Measurements from ENCODE around the gene NPBWR2.

The NPBWR2 gene

GRCh38 chr20:64154590-64155257 lies 47.4 kb upstream of the NPBWR2 start:
- Histone ChIP-seq H3K36me3 (ENCODE audit: insufficient read depth) (no peaks in the 10 kb centered on the region), H3K27ac (no peak overlapping the region), H3K4me3 (IDR thresholded peaks at IDR 0.05; ENCODE audit: insufficient read depth, low read depth, low read length) (no peak overlapping the region), H3K79me2 (ENCODE audit: insufficient read depth, low read depth) (no peaks in the 10 kb centered on the region), H4K20me1 (ENCODE audit: insufficient read depth) (no peaks in the 10 kb centered on the region), H3K27me3 (ENCODE audit: insufficient read depth, low read depth) (peaks cover 71% of the 10 kb centered on the region), H3K4me2 (no peak overlapping the region), H3K4me1 (ENCODE audit: low read depth, poor library complexity, severe bottlenecking) (no peaks in the 10 kb centered on the region), H3K9ac (no peak overlapping the region), H2AFZ (ENCODE audit: low read depth) (no peak overlapping the region)
- TF ChIP-seq, protein P1, sequence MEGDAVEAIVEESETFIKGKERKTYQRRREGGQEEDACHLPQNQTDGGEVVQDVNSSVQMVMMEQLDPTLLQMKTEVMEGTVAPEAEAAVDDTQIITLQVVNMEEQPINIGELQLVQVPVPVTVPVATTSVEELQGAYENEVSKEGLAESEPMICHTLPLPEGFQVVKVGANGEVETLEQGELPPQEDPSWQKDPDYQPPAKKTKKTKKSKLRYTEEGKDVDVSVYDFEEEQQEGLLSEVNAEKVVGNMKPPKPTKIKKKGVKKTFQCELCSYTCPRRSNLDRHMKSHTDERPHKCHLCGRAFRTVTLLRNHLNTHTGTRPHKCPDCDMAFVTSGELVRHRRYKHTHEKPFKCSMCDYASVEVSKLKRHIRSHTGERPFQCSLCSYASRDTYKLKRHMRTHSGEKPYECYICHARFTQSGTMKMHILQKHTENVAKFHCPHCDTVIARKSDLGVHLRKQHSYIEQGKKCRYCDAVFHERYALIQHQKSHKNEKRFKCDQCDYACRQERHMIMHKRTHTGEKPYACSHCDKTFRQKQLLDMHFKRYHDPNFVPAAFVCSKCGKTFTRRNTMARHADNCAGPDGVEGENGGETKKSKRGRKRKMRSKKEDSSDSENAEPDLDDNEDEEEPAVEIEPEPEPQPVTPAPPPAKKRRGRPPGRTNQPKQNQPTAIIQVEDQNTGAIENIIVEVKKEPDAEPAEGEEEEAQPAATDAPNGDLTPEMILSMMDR (conservative IDR thresholded peaks at IDR 0.05; ENCODE audit: low read depth, low read length), result no peak

- no peak overlapping the region for H3K27ac ChIP-seq
- H3K4me3 ChIP-seq (IDR thresholded peaks at IDR 0.05; ENCODE audit: insufficient read depth, low read depth, low read length), result no peak overlapping the region
- no peak overlapping the region for H2AFZ ChIP-seq (ENCODE audit: low read depth)
- no peak overlapping the region for H3K4me2 ChIP-seq
- H3K36me3 ChIP-seq (ENCODE audit: insufficient read depth), result no peaks in the 10 kb centered on the region
- no peak overlapping the region for H3K9ac ChIP-seq
- TF ChIP-seq, protein P1 (conservative IDR thresholded peaks at IDR 0.05; ENCODE audit: low read depth, low read length), result no peak
- no peaks in the 10 kb centered on the region for H4K20me1 ChIP-seq (ENCODE audit: insufficient read depth)
- H3K27me3 ChIP-seq (ENCODE audit: insufficient read depth, low read depth), result peaks cover 71% of the 10 kb centered on the region
- H3K4me1 ChIP-seq (ENCODE audit: low read depth, poor library complexity, severe bottlenecking), result no peaks in the 10 kb centered on the region
- H3K79me2 ChIP-seq (ENCODE audit: insufficient read depth, low read depth), result no peaks in the 10 kb centered on the region
Observed at GRCh38 chr20:64153861-64154589, 46.7 kb upstream of the NPBWR2 start.

DNA sequence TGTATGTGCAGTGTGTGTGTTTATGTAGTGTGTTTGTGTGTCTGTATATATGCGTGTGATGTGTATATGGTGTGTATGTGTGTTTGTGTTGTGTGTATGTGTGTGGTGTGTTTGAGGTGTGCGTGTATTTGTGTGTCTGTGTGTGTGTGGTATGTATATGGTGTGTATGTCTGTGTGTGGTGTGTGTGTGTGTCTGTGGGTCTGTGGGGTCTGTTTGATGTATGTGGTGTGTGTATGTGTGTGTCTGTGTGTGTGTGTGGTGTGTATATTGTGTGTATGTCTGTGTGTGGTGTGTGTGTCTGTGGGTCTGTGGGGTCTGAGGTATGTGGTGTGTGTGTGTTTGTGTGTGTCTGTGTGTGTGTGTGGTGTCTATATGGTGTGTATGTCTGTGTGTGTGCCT lies 46.0 kb upstream of the NPBWR2 start:
- Histone ChIP-seq H4K20me1 (ENCODE audit: insufficient read depth) (no peaks in the 10 kb centered on the region), H3K27me3 (ENCODE audit: insufficient read depth, low read depth) (peaks cover 75% of the 10 kb centered on the region), H3K4me1 (ENCODE audit: low read depth, poor library complexity, severe bottlenecking) (no peaks in the 10 kb centered on the region), H3K79me2 (ENCODE audit: insufficient read depth, low read depth) (no peaks in the 10 kb centered on the region), H3K9ac (no peak overlapping the region), H3K4me2 (no peak overlapping the region), H3K36me3 (ENCODE audit: insufficient read depth) (no peaks in the 10 kb centered on the region), H3K27ac (no peak overlapping the region), H2AFZ (ENCODE audit: low read depth) (no peak overlapping the region), H3K4me3 (IDR thresholded peaks at IDR 0.05; ENCODE audit: insufficient read depth, low read depth, low read length) (no peak overlapping the region)
- TF ChIP-seq, protein P1 (conservative IDR thresholded peaks at IDR 0.05; ENCODE audit: low read depth, low read length), result no peak

DNA sequence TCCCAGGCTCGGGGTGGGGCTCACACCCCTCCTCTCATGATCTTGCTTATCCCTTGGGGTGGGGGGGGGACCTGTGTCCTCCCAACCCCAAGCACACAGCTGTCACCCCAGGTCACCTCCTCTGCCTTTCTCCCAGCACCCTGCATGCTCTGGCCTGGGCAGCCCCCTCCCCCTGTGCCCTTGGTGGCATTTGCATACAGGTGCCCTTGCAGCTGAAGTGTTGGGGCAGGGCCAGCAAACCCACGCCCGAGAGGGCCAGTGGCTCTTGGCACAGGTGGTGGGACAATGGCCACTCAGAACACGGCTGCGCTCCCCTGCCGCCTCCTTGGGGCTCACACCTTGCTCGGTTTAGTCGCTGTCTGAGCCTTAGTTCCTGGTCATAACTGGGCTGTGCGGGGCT lies 45.5 kb upstream of the NPBWR2 start:
- H3K4me2 ChIP-seq, result no peak overlapping the region

More for the DNA sequence above, 45.5 kb upstream of the NPBWR2 start:
- TF ChIP-seq, protein P1 (conservative IDR thresholded peaks at IDR 0.05; ENCODE audit: low read depth, low read length), result no peak
- Histone ChIP-seq H3K4me3 (IDR thresholded peaks at IDR 0.05; ENCODE audit: insufficient read depth, low read depth, low read length) (no peak overlapping the region), H3K79me2 (ENCODE audit: insufficient read depth, low read depth) (no peaks in the 10 kb centered on the region), H3K4me1 (ENCODE audit: low read depth, poor library complexity, severe bottlenecking) (no peaks in the 10 kb centered on the region), H3K27ac (no peak overlapping the region), H2AFZ (ENCODE audit: low read depth) (no peak overlapping the region), H3K9ac (no peak overlapping the region), H3K36me3 (ENCODE audit: insufficient read depth) (no peaks in the 10 kb centered on the region), H3K27me3 (ENCODE audit: insufficient read depth, low read depth) (peaks cover 80% of the 10 kb centered on the region), H4K20me1 (ENCODE audit: insufficient read depth) (no peaks in the 10 kb centered on the region)
